Glutamatergic neuron (in vitro differentiated cells): Measurements from ENCODE around the gene CLIP4. TPM values are rescaled to one million over a fixed set of nuclear protein-coding genes. Genes with fewer than 3 reads are reported as not detected.
A peak's percentile ranks its signal among the peaks of the same experiment; 100 is the strongest.

Experiments
- DNase-seq: peaks from one replicate; pipeline ENCODE4 v3.0.0; 2022
- H3K27ac Mint-ChIP-seq: one replicate; pipeline ENCODE4 v1.8.0; 2020; ENCODE audit warnings: mild to moderate bottlenecking, mixed read lengths, inconsistent platforms; ENCODE audit not compliant: unreplicated experiment
- H3K27me3 Mint-ChIP-seq: one replicate; pipeline ENCODE4 v1.8.0; 2020; ENCODE audit warnings: mild to moderate bottlenecking, moderate library complexity, mixed read lengths, inconsistent platforms; ENCODE audit not compliant: unreplicated experiment
- H3K36me3 Mint-ChIP-seq: one replicate; pipeline ENCODE4 v1.8.0; 2020; ENCODE audit warnings: mild to moderate bottlenecking, mixed read lengths, inconsistent platforms; ENCODE audit not compliant: unreplicated experiment
- H3K4me1 Mint-ChIP-seq: one replicate; pipeline ENCODE4 v1.8.0; 2020; ENCODE audit warnings: mild to moderate bottlenecking, low read depth, mixed read lengths, inconsistent platforms; ENCODE audit not compliant: unreplicated experiment
- H3K4me3 Mint-ChIP-seq: one replicate; pipeline ENCODE4 v1.8.0; 2020; ENCODE audit warnings: mild to moderate bottlenecking, mixed read lengths, inconsistent platforms; ENCODE audit not compliant: unreplicated experiment
- H3K9me3 Mint-ChIP-seq: one replicate; pipeline ENCODE4 v1.8.0; 2020; ENCODE audit warnings: mild to moderate bottlenecking, moderate library complexity, mixed read lengths, inconsistent platforms; ENCODE audit not compliant: unreplicated experiment
- total RNA-seq: library from RNA; stranded (reverse); fragmentation: NEBNext Ultra II Directional; extraction: Animal tissue kit (Norgen Biotek cat#: 25700); gene quantifications from one replicate; pipeline ENCODE4 v1.2.1, GENCODE V29; 2021; ENCODE audit not compliant: unreplicated experiment
- TF ChIP-seq, protein P1 (sequence below): fragments of 200-600 bp; sonication (generic); IDR thresholded peaks from one replicate; pipeline ENCODE4 v1.5.0; 2021; ENCODE audit not compliant: partially characterized antibody, unreplicated experiment

Gene CLIP4
- total RNA-seq, 1 donor from 2014 or later, result 3.3 TPM

GRCh38 chr2:29192526-29192925, 77.3 kb downstream of the CLIP4 start:
- H3K9me3 Mint-ChIP-seq, result peaks cover 1% of the 10 kb centered on the region
- peaks cover 8% of the 10 kb centered on the region for H3K4me1 Mint-ChIP-seq
- H3K27ac Mint-ChIP-seq, result no peak overlapping the region
- TF ChIP-seq, protein P1, sequence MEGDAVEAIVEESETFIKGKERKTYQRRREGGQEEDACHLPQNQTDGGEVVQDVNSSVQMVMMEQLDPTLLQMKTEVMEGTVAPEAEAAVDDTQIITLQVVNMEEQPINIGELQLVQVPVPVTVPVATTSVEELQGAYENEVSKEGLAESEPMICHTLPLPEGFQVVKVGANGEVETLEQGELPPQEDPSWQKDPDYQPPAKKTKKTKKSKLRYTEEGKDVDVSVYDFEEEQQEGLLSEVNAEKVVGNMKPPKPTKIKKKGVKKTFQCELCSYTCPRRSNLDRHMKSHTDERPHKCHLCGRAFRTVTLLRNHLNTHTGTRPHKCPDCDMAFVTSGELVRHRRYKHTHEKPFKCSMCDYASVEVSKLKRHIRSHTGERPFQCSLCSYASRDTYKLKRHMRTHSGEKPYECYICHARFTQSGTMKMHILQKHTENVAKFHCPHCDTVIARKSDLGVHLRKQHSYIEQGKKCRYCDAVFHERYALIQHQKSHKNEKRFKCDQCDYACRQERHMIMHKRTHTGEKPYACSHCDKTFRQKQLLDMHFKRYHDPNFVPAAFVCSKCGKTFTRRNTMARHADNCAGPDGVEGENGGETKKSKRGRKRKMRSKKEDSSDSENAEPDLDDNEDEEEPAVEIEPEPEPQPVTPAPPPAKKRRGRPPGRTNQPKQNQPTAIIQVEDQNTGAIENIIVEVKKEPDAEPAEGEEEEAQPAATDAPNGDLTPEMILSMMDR, result no peak
- DNase-seq, result no peak
- H3K27me3 Mint-ChIP-seq, result peaks cover 3% of the 10 kb centered on the region
- H3K36me3 Mint-ChIP-seq, result peaks cover 3% of the 10 kb centered on the region
- H3K4me3 Mint-ChIP-seq, result no peak overlapping the region

GRCh38 chr2:29193111-29193510, 77.9 kb downstream of the CLIP4 start:
- H3K27me3 Mint-ChIP-seq, result peaks cover 3% of the 10 kb centered on the region
- no peak overlapping the region for H3K27ac Mint-ChIP-seq
- DNase-seq, result no peak
- H3K9me3 Mint-ChIP-seq, result peaks cover 1% of the 10 kb centered on the region
- no peaks in the 10 kb centered on the region for H3K36me3 Mint-ChIP-seq
- TF ChIP-seq, protein P1, result no peak
- H3K4me3 Mint-ChIP-seq, result no peak overlapping the region
- H3K4me1 Mint-ChIP-seq, result peaks cover 8% of the 10 kb centered on the region

DNA sequence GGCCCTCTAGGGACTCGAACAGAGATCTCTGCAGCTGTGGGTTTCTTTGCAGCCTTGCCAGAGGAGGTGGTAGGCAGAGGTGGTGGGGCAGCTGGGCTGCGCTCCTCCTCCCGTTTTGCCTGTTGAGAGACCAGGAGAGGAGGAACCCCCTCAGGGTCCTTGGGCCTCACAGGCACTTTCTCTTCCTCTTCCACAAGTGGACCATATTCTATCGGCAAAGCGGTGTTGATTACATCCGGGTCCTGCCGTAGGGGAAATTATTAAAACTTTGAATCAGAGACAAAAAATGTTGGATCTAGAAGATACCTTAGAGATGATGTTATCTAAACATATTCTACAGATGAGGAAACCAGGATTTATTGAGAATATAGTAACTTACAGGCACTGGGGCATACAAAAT, 78.5 kb downstream of the CLIP4 start:
- Mint-ChIP-seq H3K27ac (no peak overlapping the region), H3K4me1 (peaks cover 8% of the 10 kb centered on the region), H3K36me3 (no peaks in the 10 kb centered on the region), H3K27me3 (peaks cover 3% of the 10 kb centered on the region), H3K4me3 (no peak overlapping the region), H3K9me3 (peaks cover 1% of the 10 kb centered on the region)
- TF ChIP-seq, protein P1, result no peak
- DNase-seq, result no peak

GRCh38 chr2:29195796-29196195, 80.6 kb downstream of the CLIP4 start:
- Mint-ChIP-seq H3K36me3 (no peaks in the 10 kb centered on the region), H3K4me3 (no peak overlapping the region), H3K27me3 (peaks cover 3% of the 10 kb centered on the region), H3K9me3 (peaks cover 1% of the 10 kb centered on the region), H3K27ac (no peak overlapping the region), H3K4me1 (peaks cover 3% of the 10 kb centered on the region)
- TF ChIP-seq, protein P1, result no peak
- DNase-seq, result no peak

GRCh38 chr2:29196792-29197788, 81.9 kb downstream of the CLIP4 start:
- TF ChIP-seq, protein P1, result peak; percentile 80
- H3K9me3 Mint-ChIP-seq, result peaks cover 1% of the 10 kb centered on the region
- H3K4me3 Mint-ChIP-seq, result no peak overlapping the region
- peaks cover 3% of the 10 kb centered on the region for H3K27me3 Mint-ChIP-seq
- H3K36me3 Mint-ChIP-seq, result no peaks in the 10 kb centered on the region
- H3K27ac Mint-ChIP-seq, result no peak overlapping the region
- DNase-seq, result peak; percentile 82
- H3K4me1 Mint-ChIP-seq, result peaks cover 3% of the 10 kb centered on the region
